NCI-H1105 (cell line): ENCODE measurements around the gene YLPM1.

Experiments
- DNase-seq: peaks from one replicate; lab custom pipeline; 2025; lab: John Stamatoyannopoulos, UW

Gene YLPM1

DNA sequence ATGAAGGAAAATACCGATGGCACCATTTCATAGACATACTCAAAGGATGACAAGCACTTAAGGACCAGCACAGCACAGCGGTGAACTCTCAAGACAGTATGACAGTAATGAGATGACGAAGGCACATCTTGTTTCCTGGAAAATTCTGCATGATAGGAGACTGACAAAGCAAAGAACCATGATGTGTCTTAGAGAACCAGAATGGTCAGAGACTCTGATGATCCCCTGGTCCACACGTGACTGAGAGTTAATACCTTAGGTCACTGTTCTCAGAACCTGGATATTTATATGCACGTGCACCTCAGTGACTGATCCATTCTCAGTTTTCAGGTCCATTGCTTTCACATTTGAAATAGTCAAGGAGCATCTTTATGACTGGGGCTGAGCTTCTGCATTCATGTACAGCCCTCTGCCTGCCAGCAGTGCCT lies 77.5 kb downstream of the YLPM1 start:
- no peak for DNase-seq

GRCh38 chr14:74841230-74842207 lies 78.4 kb downstream of the YLPM1 start:
- no peak for DNase-seq

- no peak for DNase-seq
Observed at GRCh38 chr14:74843653-74844052, 80.5 kb downstream of the YLPM1 start.

GRCh38 chr14:74846168-74846567 lies 83.1 kb downstream of the YLPM1 start:
- DNase-seq, result no peak

GRCh38 chr14:74846968-74847665 lies 84.0 kb downstream of the YLPM1 start:
- no peak for DNase-seq

DNA sequence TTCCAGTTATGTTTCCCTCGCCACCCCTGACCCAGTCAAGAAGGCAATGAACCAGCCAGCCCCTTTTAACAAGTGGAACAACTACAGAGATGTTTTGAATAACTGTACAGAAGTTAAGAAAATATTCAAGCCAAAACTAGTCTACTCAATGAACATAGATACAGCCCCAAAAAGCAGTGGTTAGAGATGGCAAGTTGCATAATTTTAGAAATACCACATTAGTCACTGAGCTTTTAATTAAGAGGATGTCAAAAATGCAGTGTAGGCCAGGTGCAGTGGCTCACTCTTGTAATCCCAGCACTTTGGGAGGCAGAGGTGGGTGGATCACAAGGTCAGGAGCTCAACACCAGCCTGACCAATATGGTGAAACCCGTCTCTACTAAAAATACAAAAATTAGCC lies 85.7 kb downstream of the YLPM1 start:
- DNase-seq, result no peak

- no peak for DNase-seq
Observed at GRCh38 chr14:74852922-74853530, 89.9 kb downstream of the YLPM1 start.

DNA sequence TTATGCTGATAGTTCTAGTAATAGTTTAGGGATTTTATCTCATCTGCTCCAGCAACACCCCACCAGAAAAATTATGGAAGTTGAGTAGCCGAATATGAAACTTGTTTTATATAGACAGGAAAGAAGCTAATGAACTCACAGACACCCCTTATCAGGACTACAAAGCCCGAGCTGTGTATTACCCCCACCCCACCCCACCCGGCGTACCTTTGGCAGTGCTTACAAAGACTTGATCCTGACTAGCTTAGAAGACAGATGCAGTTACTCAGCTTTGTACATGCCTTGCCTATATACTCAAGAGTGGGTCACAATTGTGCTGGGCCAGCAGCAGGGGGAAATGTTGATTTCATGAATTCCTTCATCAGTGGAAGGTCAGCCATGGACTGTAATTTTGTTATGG lies 90.5 kb downstream of the YLPM1 start:
- no peak for DNase-seq

GRCh38 chr14:74855021-74855420 lies 91.9 kb downstream of the YLPM1 start:
- DNase-seq, result no peak

GRCh38 chr14:74855945-74856344 lies 92.8 kb downstream of the YLPM1 start:
- DNase-seq, result no peak

DNA sequence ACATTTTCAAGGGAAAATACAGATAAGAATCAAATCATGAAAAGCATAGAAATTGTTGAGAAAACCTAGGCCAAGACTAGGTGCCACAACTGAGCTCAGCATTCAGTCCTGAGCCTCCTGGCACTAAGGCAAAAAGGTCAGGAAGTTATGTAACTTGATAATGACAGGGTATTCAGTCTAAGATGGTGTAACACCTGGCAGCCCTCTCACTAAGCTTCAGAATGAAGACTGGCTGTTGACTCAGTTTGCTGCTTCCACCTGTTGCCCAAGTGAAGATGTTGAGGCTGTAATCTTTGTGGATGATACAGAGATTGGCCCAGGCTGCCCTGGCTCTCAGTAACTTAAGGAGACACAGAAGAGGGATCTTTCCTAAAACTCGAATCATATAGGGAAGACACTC lies 93.2 kb downstream of the YLPM1 start:
- no peak for DNase-seq

GRCh38 chr14:74858022-74858421 lies 94.9 kb downstream of the YLPM1 start:
- DNase-seq, result no peak

GRCh38 chr14:74859757-74860552 lies 96.8 kb downstream of the YLPM1 start:
- DNase-seq, result no peak

DNA sequence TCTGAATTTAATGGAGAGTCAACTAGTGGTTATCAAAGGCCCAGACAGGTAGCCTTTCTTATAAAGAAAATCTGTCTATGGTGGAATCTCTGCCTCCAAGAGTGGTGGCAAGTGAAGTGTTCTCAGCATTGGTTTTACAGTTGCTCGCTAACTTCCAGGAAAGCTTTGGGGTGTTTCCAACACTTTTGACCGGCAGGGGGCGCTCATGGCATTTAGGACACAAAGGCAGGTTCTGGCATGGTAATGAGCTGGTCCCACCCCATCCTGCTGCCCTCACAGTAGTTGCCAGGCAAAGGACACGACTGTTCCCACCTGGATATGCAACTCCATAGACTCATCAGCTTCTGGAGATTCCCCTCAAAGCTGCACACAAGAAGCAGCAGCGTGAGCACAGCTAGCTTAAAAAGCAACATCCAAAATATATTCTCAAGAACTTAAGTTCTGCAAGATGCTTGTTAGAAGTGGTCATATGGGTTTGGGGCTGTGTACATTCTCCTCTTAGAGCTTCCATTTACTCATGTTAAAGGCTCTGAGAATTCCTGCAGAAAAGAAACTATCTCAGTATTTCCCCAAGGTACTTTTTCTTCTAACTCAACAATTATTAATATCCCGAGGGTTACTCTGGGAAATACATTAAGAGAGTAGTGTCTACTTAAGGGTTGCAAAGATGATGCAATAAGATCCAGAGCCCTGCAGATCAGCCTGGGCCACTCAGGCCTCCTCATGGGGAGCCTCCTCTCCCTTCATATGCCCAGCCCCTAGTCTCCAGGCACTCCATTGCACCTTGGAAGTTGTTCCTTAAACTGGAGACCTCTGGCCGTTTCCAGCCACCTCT lies 98.0 kb downstream of the YLPM1 start:
- DNase-seq, result peak; percentile 74

DNA sequence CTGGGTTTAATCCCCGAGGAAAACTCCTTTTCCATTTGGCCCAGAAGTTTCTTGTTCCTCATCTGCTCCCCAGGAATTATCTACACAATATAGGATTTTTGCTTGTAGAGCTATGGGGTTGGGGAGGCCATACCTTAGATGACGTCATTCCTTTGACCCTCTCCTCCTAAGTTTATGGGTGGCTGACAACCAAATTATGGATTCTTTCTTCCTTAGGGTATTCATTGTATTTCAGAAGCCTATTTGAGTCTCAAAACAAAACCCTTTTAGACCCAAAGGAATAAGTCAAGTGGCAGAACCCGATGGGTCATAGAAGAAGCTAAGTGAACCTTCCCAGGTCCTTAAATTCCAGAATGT lies 98.6 kb downstream of the YLPM1 start:
- no peak for DNase-seq

GRCh38 chr14:74863274-74863673 lies 100.2 kb downstream of the YLPM1 start:
- no peak for DNase-seq

DNA sequence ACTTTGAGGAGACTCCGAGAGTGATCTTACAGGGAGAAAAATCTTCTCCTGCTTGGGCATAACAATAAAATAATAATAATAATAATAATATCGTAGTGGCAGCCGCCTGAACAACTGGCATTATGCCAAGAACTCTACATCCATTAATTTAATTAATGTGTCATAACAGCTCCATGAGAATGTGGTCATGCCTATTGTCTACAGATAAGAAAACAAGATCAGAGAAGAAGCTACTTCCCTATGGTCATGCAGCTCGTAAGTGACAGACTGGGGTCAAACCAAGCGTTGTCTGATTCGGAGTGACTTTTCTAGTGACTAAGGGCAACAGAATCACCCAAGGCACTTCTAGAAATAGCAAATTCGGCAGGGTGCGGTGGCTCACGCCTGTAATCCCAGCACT lies 101.1 kb downstream of the YLPM1 start:
- DNase-seq, result no peak

- DNase-seq, result no peak
Observed at GRCh38 chr14:74865156-74865555, 102.0 kb downstream of the YLPM1 start.

DNA sequence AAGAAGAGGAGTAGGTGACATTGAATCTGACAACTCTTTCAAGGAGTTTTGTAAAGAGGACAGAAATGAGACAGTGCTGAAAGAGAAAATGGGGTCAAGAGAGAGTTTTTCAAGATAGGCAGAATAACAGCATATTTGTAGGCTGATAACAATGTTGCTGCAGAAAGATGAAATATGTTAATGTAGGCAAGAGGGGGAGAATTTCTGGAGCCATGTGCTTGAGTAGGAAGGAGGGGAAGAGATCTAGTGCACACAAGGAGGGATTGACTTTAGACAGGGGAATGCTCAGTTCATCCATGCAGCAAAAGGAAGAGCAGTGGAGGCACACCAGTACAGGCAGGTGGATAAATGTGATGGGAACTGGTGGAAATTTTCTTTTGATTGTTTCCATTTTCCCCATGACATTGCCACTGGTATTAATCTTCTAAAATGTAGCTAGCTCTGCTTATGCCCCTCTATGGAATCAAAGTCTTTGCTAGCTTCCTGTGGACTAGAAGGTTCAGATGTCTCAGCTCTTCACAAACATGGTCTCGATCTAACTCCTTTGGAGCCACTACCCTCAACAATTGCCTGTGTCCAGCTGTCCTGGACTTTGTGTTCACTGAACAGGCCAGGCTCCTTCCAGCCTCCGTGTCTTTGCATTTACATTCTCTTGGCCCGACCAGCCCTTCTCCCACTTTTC lies 103.7 kb downstream of the YLPM1 start:
- DNase-seq, result no peak

GRCh38 chr14:74867673-74868072 lies 104.6 kb downstream of the YLPM1 start:
- no peak for DNase-seq

DNA sequence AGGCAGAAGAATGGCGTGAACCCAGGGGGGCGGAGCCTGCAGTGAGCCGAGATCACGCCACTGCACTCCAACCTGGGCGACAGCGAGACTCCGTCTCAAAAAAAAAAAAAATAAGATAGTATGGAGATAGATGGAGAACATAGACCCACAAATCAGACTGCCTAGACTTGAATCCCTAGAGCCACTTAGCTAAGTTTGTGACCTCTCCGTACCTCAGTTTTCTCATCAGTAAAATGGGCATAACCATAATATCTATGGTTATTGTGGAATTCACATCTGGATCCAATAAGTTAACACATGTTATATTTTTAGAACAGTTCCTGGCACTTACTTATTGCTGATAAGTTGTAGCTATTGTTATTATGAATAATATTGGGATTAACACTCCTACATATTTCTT lies 105.6 kb downstream of the YLPM1 start:
- no peak for DNase-seq
